GM10847 (cell line): ENCODE results near the gene PHF21A.

Experiments used
- POLR2A ChIP-seq: IDR thresholded peaks from 2 replicates; pipeline ENCODE4 v1.6.1; 2011; ENCODE audit not compliant: insufficient read length; ENCODE audit errors: extremely low read depth

PHF21A gene

GRCh38 chr11:46026606-46027293 is 94.5 kb downstream of the PHF21A start:
- TF ChIP-seq POLR2A: no peak

DNA sequence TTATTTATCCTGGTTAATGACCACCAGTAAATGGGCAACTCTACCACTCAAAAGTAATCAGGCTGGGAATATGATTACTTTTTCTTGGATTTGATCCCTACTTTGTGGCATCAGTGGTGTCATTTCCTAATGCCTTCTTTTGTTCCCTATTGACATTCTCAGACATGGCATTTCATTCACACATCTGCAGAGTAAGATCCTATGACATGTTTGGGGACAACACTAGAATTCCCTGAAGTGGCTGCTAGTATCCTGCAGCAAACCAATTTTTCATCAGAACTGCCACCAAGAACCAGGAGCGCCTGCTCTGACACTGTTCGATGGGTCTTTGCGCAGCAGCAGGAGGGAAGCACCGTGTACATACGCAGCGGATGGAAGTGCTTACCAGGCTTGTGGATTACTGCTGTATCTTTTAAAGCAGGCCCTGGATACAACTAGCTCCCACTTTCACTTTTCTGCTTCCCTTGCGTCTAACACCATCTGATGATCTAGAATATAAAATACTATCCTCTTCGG is 101.1 kb downstream of the PHF21A start:
- TF ChIP-seq POLR2A: no peak

GRCh38 chr11:46018651-46019050 is 102.6 kb downstream of the PHF21A start:
- no peak for TF ChIP-seq POLR2A

- no peak for TF ChIP-seq POLR2A
These were observed 103.9 kb downstream of the PHF21A start for GRCh38 chr11:46017341-46017740.

GRCh38 chr11:46015941-46016340 is 105.3 kb downstream of the PHF21A start:
- no peak for TF ChIP-seq POLR2A

- TF ChIP-seq POLR2A: no peak
These were observed 109.1 kb downstream of the PHF21A start for GRCh38 chr11:46012185-46012584.

DNA sequence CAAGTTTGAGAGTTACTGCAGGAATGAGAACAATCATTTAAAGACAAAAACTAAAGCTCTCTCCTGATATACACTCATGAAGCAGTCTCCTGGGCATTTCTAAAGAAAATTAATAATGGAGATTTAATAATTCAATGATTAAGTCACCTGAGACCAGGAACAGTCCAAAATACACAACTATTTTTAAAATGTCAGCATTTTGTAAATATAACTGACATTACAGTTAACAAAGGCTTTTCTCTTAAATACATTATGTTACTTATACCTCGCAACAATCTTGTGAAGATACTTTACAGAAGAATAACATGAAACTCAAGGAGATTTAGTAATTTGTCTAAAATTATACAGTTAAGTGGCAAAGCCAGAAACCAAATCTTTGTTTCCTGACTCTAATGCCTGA is 111.2 kb downstream of the PHF21A start:
- no peak for TF ChIP-seq POLR2A

GRCh38 chr11:46009647-46010046 is 111.6 kb downstream of the PHF21A start:
- no peak for TF ChIP-seq POLR2A

GRCh38 chr11:46006418-46007070 is 114.7 kb downstream of the PHF21A start:
- no peak for TF ChIP-seq POLR2A

GRCh38 chr11:46003572-46003971 is 117.7 kb downstream of the PHF21A start:
- TF ChIP-seq POLR2A: no peak

DNA sequence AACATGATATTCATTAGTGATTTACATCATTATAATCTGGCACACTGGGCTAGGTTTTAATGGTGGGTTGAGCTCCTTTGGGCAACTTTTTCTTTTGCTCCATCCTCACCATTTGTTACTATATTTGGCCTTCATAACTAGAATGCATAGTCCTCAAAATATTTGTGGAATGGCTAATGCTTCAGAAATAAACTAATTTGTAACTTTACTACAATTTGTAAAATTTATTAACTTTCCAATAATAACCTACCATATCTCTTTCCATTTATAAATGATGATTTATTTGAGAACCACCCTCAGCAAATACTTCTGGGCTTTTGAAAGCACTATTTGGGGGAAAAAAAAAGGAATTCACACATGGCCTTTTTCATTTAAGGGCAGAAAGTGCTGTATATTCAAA is 119.1 kb downstream of the PHF21A start:
- TF ChIP-seq POLR2A: no peak

GRCh38 chr11:46001448-46001914 is 119.8 kb downstream of the PHF21A start:
- TF ChIP-seq POLR2A: no peak

DNA sequence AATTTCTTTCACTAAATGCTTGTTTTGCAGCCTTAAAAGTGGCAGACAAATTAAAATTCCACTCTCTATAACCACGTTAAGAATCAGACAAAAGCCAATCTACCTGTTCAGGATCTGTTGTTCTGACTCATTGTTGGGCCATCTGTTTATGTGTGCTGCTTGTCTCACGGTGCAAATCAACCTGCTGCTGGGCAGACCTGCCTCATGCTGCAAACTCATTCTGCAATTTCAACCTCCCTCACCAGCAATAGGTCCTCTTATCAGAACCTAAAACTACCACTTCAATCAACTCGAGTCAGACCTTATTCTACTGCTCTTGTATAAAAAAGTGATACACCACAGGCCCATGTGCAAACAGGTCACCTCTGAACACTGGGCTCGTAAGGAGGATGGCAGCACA is 123.7 kb downstream of the PHF21A start:
- no peak for TF ChIP-seq POLR2A

GRCh38 chr11:45995342-45995734 is 125.9 kb downstream of the PHF21A start:
- no peak for TF ChIP-seq POLR2A

- TF ChIP-seq POLR2A: no peak
These were observed 126.6 kb downstream of the PHF21A start for GRCh38 chr11:45994371-45995341.
